IPS-18a (cell line): ENCODE measurements around the gene PRKCA.

Experiments used
- H3K27ac ChIP-seq: one replicate; pipeline ENCODE4 v1.5.1; 2013; ENCODE audit warnings: low read length
- H3K27me3 ChIP-seq: one replicate; pipeline ENCODE4 v1.6.1; 2013; ENCODE audit warnings: mild to moderate bottlenecking, low read length; ENCODE audit not compliant: control insufficient read depth, insufficient read depth
- H3K36me3 ChIP-seq: one replicate; pipeline ENCODE4 v1.6.1; 2013; ENCODE audit warnings: low read depth, low read length; ENCODE audit not compliant: control insufficient read depth
- H3K4me1 ChIP-seq: one replicate; pipeline ENCODE4 v1.6.1; 2013; ENCODE audit warnings: low read depth, low read length; ENCODE audit not compliant: control insufficient read depth
- H3K4me3 ChIP-seq: one replicate; pipeline ENCODE4 v1.5.1; 2013; ENCODE audit warnings: low read length
- H3K9ac ChIP-seq: one replicate; pipeline ENCODE4 v1.6.1; 2013; ENCODE audit warnings: mild to moderate bottlenecking, low read length, moderate library complexity
- H3K9me3 ChIP-seq: one replicate; pipeline ENCODE4 v1.6.1; 2013; ENCODE audit warnings: low read depth, low read length; ENCODE audit not compliant: control insufficient read depth

The PRKCA gene

DNA sequence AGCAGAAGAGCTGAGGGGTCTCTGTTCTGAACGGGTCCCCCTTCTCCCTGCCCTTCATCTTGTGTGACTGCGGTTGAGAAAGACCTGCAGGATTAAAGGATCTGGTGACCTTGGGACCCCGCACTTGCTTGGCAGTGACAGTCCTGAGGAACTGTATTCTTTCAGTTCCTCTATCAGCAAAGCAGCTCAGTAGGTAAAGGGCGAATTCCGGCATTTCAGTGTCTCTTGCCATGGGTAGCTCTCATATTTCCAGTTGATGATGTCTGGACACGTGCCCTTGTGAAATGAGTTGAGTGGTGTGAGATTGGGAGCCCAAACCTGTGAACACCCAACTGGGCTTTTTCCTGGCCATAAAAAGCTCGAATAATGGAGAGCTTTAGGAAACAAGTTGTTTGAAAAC is 135.7 kb downstream of the PRKCA start:
- no peak overlapping the region for H3K9ac ChIP-seq
- peaks cover 14% of the 10 kb centered on the region for H3K4me1 ChIP-seq
- H3K27me3 ChIP-seq, result no peaks in the 10 kb centered on the region
- no peaks in the 10 kb centered on the region for H3K36me3 ChIP-seq
- no peak overlapping the region for H3K27ac ChIP-seq
- H3K4me3 ChIP-seq, result no peak overlapping the region
- H3K9me3 ChIP-seq, result no peaks in the 10 kb centered on the region

DNA sequence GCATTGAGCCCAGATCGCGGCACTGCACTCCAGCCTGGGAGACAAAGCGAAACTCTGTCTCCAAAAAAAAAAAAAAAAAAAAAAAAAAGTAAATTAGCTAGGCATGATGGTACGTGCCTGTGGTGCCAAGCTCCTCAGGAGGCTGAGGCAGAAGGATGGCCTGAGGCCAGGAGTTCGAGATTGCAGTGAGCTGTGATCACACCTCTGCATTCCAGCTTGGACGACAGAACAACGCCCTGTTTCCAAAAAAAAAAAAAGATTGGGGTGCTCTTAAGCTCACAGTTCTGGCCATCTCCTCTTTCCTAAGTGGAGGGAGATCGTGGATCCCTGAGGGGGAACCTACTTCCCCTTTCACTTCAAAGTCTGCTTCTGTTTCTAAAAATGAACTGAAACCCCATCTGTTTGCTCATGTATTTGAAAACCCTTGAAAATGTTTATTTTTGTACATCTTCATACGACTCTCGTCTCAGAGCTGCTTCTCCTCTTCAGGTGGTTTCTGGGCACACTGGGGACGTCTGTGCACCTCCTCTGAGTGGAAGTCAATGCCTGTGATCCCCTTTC is 138.8 kb downstream of the PRKCA start:
- H3K27ac ChIP-seq, result no peak overlapping the region
- H3K9me3 ChIP-seq, result no peaks in the 10 kb centered on the region
- H3K27me3 ChIP-seq, result no peaks in the 10 kb centered on the region
- H3K4me3 ChIP-seq, result no peak overlapping the region
- no peak overlapping the region for H3K9ac ChIP-seq
- H3K4me1 ChIP-seq, result peaks cover 12% of the 10 kb centered on the region
- no peaks in the 10 kb centered on the region for H3K36me3 ChIP-seq

DNA sequence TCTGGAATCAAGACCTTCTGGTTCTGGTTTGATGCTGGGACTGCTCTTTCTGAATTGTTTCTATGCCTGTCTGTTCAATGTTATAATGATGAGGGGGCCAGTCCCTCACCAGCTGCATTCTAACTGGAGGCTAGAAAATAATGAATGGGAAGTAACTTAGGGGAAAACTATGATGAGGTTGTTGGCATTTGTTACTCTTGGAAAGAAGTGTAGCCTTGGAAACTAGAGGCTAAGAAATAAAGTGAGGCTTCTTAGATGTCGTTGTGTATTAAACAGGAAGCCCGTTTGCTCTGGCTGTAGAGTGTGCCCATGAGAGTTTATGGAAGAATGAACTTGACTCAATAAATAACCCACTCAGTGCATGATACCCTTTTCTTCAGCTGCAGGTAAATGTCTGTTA is 140.8 kb downstream of the PRKCA start:
- Histone ChIP-seq H3K36me3 (no peaks in the 10 kb centered on the region), H3K9me3 (no peaks in the 10 kb centered on the region), H3K27me3 (no peaks in the 10 kb centered on the region), H3K4me3 (no peak overlapping the region), H3K4me1 (no peaks in the 10 kb centered on the region), H3K9ac (no peak overlapping the region), H3K27ac (no peak overlapping the region)

DNA sequence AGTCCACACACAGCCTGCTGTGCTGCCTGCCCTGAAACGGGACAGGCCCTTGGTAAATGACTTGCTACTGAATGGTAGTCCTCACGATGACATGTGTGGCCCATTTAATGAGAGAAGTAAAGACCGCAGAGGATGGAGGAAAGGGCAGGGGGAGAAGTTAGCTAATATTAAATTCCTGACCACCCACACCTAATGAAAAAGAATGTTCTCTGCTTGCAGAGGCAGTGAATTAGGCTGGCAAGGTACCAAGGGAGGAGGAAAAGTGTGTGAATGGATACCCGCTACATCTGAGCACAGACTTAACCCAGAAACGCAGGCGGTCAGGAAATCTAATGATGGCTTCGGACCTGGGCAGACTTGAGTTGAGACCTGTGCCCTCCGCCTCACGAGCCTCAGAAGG is 141.2 kb downstream of the PRKCA start:
- Histone ChIP-seq H3K4me1 (no peaks in the 10 kb centered on the region), H3K9ac (no peak overlapping the region), H3K4me3 (no peak overlapping the region), H3K27ac (no peak overlapping the region), H3K36me3 (no peaks in the 10 kb centered on the region), H3K9me3 (no peaks in the 10 kb centered on the region), H3K27me3 (no peaks in the 10 kb centered on the region)

DNA sequence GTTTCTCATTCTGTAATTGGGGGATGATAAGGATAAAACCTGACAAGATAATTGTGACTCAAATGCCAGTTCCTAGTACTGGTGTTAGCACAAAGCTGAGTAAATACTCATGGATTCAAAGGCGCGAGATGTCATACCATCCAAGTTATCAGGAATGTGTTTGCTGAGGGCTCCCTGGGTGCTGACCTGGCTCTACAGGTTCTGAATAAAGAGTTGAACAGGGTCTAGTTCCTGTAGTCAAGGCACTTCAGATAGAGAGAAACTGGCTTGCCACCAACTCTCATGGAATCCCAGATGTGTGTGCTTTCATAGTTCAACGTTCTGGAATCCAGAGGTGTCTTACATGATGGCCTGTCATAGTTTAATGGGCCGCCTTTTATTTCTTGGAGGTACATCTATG is 141.6 kb downstream of the PRKCA start:
- Histone ChIP-seq H3K4me3 (no peak overlapping the region), H3K9me3 (no peaks in the 10 kb centered on the region), H3K4me1 (peaks cover 2% of the 10 kb centered on the region), H3K9ac (no peak overlapping the region), H3K27ac (no peak overlapping the region), H3K27me3 (no peaks in the 10 kb centered on the region), H3K36me3 (no peaks in the 10 kb centered on the region)

DNA sequence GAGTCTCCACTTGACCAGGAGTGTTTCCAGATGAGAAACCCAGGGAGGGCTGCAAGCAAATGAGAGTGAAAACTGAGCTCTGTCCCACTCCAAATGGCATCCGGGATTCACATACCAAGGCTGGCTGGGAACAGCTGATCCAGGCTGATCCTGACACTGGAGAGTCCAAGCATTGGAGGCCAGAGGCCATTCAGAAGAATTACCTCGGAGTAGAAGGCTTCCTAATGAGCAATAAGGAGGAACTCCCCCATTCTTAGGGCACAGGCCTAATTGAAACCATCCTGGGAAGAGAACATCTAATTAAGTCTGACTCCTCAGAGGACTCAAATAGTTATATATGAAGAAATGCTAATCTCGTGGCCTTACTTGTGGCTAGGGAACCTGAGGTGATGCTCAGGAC is 142.8 kb downstream of the PRKCA start:
- no peak overlapping the region for H3K27ac ChIP-seq
- H3K9ac ChIP-seq, result no peak overlapping the region
- no peaks in the 10 kb centered on the region for H3K27me3 ChIP-seq
- no peak overlapping the region for H3K4me3 ChIP-seq
- H3K36me3 ChIP-seq, result no peaks in the 10 kb centered on the region
- H3K9me3 ChIP-seq, result no peaks in the 10 kb centered on the region
- H3K4me1 ChIP-seq, result peaks cover 14% of the 10 kb centered on the region

DNA sequence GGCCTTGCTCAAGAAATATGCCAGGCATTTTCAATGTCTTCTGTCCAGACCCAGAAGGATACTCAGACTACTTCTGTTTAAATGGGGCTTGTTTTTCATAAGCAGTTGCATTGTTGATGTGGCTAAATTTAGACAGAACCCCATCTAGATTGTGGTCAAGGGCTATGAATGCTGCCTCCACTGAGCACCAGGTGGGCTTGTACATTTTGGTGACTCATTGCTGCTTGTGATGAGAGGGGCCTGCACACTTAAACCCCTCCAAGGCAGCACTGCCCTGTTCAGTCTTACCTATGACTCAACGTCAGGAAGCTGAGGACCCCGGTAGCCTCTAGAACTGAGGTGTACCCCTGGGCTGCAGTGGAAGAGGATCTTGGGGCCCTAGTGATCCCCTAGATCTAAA is 144.0 kb downstream of the PRKCA start:
- H3K27me3 ChIP-seq, result no peaks in the 10 kb centered on the region
- H3K4me3 ChIP-seq, result no peak overlapping the region
- H3K4me1 ChIP-seq, result peaks cover 23% of the 10 kb centered on the region
- H3K9ac ChIP-seq, result no peak overlapping the region
- H3K27ac ChIP-seq, result no peak overlapping the region
- no peaks in the 10 kb centered on the region for H3K9me3 ChIP-seq
- no peaks in the 10 kb centered on the region for H3K36me3 ChIP-seq

DNA sequence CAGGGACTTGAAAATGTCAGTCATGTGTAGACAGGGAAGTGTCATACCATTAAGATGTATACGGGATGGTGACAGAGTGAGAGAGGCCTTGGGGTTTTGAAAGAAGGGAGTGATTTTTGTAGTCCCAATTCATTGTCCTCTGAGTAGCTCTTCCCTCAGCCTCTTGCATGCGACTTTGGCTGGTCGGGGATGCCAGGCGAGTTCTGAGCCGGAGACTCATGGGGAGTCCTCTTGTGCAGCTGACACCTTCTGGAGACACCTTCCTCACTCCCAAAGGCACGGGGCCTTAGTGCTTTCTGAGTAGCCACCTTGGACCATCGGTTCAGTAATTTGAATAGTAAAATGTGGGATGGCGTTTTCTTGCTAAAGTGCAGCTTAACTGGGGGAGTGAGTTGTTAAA is 144.7 kb downstream of the PRKCA start:
- no peak overlapping the region for H3K27ac ChIP-seq
- H3K4me1 ChIP-seq, result peaks cover 27% of the 10 kb centered on the region
- H3K9me3 ChIP-seq, result no peaks in the 10 kb centered on the region
- H3K9ac ChIP-seq, result no peak overlapping the region
- H3K4me3 ChIP-seq, result no peak overlapping the region
- no peaks in the 10 kb centered on the region for H3K27me3 ChIP-seq
- no peaks in the 10 kb centered on the region for H3K36me3 ChIP-seq

DNA sequence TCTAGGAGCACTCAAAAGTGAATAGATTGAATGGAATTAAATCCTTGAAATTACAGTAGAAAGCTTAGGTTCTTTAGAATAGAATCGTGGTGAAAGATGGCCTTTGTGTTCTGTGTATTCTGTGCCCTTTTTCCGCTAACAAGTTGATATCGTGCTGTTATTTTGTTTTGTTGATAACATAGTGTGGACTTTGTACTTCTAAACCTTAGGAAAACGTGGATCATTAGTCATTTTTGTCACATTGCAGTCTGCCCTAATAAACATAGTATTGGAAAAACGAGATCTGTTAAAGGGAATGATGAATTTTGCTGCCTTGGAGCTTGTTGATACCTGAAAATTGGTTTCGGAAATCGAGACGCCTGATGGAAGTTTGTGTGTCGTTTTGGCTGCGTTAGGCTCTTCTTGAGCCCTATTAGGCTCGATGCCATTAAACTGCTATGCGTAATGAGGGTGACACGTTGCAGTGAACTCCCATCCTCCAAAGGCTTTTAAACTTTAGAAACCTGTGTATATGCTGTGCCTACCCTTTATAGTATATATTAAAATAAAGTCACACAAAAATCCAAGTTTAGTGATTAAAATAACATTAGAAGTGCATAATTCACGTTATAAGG is 145.7 kb downstream of the PRKCA start:
- Histone ChIP-seq H3K27ac (no peak overlapping the region), H3K4me3 (no peak overlapping the region), H3K36me3 (no peaks in the 10 kb centered on the region), H3K9ac (no peak overlapping the region), H3K27me3 (no peaks in the 10 kb centered on the region), H3K4me1 (peaks cover 27% of the 10 kb centered on the region), H3K9me3 (no peaks in the 10 kb centered on the region)

DNA sequence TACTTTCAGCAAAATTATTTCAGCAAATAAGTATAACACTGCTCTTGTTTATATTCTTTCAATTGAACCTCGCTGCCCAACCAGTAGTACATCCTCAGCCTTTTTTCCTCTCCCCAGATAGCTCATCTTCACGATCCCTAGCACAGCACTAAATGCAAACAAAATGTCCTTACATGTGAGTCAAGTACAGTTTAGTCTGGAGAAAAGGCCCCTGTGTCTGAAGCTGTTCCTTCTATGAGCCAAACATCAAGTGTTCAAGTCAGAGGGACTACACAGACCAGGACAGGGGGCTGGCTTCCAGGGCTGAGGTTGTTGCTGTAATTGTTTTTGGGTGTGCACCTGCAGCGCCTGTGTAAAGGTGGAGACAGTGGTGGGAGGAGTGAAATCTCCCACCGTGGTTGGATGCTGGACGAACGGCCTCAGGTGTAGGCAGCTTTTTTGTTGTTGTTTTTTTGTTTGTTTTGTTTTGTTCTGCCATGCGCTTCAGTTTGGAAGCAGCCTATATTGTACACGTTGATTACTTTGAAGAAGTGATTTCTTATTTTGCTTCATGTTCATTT is 147.1 kb downstream of the PRKCA start:
- Histone ChIP-seq H3K27me3 (no peaks in the 10 kb centered on the region), H3K27ac (no peak overlapping the region), H3K4me1 (peaks cover 27% of the 10 kb centered on the region)

DNA sequence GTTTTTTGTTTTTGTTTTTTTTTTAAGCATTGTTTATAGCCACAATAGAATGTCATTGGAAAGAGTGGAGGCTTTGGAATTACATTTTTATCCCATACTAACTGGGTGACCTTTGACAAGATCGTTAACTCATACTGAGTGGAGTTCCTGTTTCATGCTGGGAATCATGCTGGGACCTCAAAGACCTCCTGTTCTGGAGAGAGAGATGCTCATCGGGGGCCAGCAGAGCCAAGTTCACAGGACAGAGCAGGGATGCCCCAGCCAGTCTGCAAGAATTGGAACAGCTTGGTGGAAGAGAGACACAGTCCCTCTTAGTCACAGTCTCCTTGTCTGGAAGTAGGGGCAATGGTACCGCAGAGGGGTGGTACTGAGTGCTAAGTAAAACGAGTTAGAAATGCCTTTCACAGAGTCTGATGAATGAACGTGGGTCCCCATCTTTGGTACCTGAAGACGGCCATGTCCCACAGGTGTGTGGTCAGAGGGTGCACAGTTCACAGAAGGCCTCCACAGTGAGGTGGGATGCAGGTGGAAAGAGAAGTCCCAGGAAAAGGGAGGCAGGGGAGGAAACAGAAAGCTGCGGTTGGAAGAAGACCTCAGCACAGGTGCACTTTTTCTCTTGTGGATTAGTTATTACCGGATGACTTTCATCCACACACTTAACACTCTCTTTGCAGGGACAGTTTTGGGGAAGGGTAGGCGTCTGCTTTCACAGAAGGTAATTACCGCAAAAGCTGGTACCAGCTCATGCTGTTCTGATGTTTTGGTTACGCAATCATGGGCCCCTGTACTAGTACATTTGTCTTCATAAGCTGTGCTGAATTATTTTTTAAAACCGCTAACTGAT is 147.8 kb downstream of the PRKCA start:
- Histone ChIP-seq H3K4me3 (no peak overlapping the region), H3K27ac (no peak overlapping the region), H3K36me3 (no peaks in the 10 kb centered on the region), H3K27me3 (no peaks in the 10 kb centered on the region), H3K9me3 (no peaks in the 10 kb centered on the region), H3K4me1 (peaks cover 27% of the 10 kb centered on the region), H3K9ac (no peak overlapping the region)

More for the DNA sequence above, 147.1 kb downstream of the PRKCA start:
- no peaks in the 10 kb centered on the region for H3K36me3 ChIP-seq
- no peaks in the 10 kb centered on the region for H3K9me3 ChIP-seq
- H3K4me3 ChIP-seq, result no peak overlapping the region
- no peak overlapping the region for H3K9ac ChIP-seq
